SK-N-SH treated with all-trans-retinoic acid at 6 μM for 48 hours (cell line): ENCODE data around the gene C12orf76.

ENCODE experiments used
- ATAC-seq: fragments of 200-7000 bp; cut with Tn5 transposase; 3 replicates; pipeline ENCODE4 v1.9.1; 2020; ENCODE audit warnings: mild to moderate bottlenecking, moderate library complexity
- ARNTL ChIP-seq: fragments of 450-650 bp; formaldehyde crosslinking; IDR thresholded peaks from 2 replicates; pipeline ENCODE4 v1.5.0; 2020; ENCODE audit warnings: low read depth, mild to moderate bottlenecking, moderate library complexity, borderline replicate concordance
- BACH2 ChIP-seq: fragments of 250-450 bp; sonication (Bioruptor Pico); IDR thresholded peaks from 2 replicates; pipeline ENCODE4 v1.9.0; 2021; ENCODE audit warnings: mild to moderate bottlenecking, borderline replicate concordance
- CSDC2 ChIP-seq: fragments of 250-450 bp; sonication (Bioruptor Pico); IDR thresholded peaks from 2 replicates; pipeline ENCODE4 v1.5.0; 2020; ENCODE audit warnings: mild to moderate bottlenecking, moderate library complexity
- ISL1 ChIP-seq: fragments of 250-450 bp; sonication (Bioruptor Pico); IDR thresholded peaks from 2 replicates; pipeline ENCODE4 v2.1.2; 2022; ENCODE audit warnings: mild to moderate bottlenecking, moderate library complexity
- OSR1 ChIP-seq: fragments of 250-450 bp; sonication (Bioruptor Pico); IDR thresholded peaks from 2 replicates; pipeline ENCODE4 v1.8.0; 2022; ENCODE audit warnings: moderate library complexity, mild to moderate bottlenecking, inconsistent platforms
- PPARA ChIP-seq: fragments of 250-450 bp; sonication (Bioruptor Pico); IDR thresholded peaks from 2 replicates; pipeline ENCODE4 v1.5.0; 2020; ENCODE audit warnings: mild to moderate bottlenecking, borderline replicate concordance
- SNAI2 ChIP-seq: fragments of 250-450 bp; sonication (Bioruptor Pico); IDR thresholded peaks from 2 replicates; pipeline ENCODE4 v1.5.0; 2020; ENCODE audit warnings: mild to moderate bottlenecking, moderate library complexity
- TCF4 ChIP-seq: fragments of 250-450 bp; sonication (Bioruptor Pico); IDR thresholded peaks from 2 replicates; pipeline ENCODE4 v1.8.0; 2021; ENCODE audit warnings: mild to moderate bottlenecking, moderate library complexity, borderline replicate concordance
- TOX ChIP-seq: fragments of 250-450 bp; sonication (Bioruptor Pico); IDR thresholded peaks from 2 replicates; pipeline ENCODE4 v1.8.0; 2021; ENCODE audit warnings: mild to moderate bottlenecking, moderate library complexity, borderline replicate concordance
- ZC3H10 ChIP-seq: fragments of 250-450 bp; sonication (Bioruptor Pico); IDR thresholded peaks from 2 replicates; pipeline ENCODE4 v1.5.1; 2021; ENCODE audit warnings: mild to moderate bottlenecking, moderate library complexity
- ZFP3 ChIP-seq: fragments of 250-450 bp; sonication (Bioruptor Pico); IDR thresholded peaks from 2 replicates; pipeline ENCODE4 v1.5.0; 2020; ENCODE audit warnings: mild to moderate bottlenecking, moderate library complexity
- ZFP30 ChIP-seq: fragments of 450-650 bp; formaldehyde crosslinking; IDR thresholded peaks from 2 replicates; pipeline ENCODE4 v1.5.0; 2022; ENCODE audit warnings: mild to moderate bottlenecking, moderate library complexity
- ZNF565 ChIP-seq: fragments of 450-650 bp; formaldehyde crosslinking; conservative IDR thresholded peaks from 2 replicates; pipeline ENCODE4 v1.5.0; 2020; ENCODE audit warnings: low read depth, mild to moderate bottlenecking, moderate library complexity
- ZNF8 ChIP-seq: fragments of 450-650 bp; formaldehyde crosslinking; IDR thresholded peaks from 2 replicates; pipeline ENCODE4 v1.5.0; 2020; ENCODE audit warnings: mild to moderate bottlenecking, moderate library complexity
- TF ChIP-seq, protein P1 (sequence below): fragments of 250-450 bp; sonication (Bioruptor Pico); IDR thresholded peaks from 2 replicates; pipeline ENCODE4 v1.8.0; 2020; ENCODE audit warnings: mild to moderate bottlenecking, moderate library complexity, borderline replicate concordance
- TF ChIP-seq, protein P2 (sequence below): fragments of 250-450 bp; sonication (Bioruptor Pico); IDR thresholded peaks from 2 replicates; pipeline ENCODE4 v1.5.1; 2020; ENCODE audit warnings: low read depth, mild to moderate bottlenecking, moderate library complexity
- TF ChIP-seq, protein P3 (sequence below): fragments of 250-450 bp; sonication (Bioruptor Pico); IDR thresholded peaks from 2 replicates; pipeline ENCODE4 v1.8.0; 2021; ENCODE audit warnings: low read depth, mild to moderate bottlenecking, moderate library complexity, borderline replicate concordance
- TF ChIP-seq, protein P4 (sequence below): fragments of 250-450 bp; sonication (Bioruptor Pico); IDR thresholded peaks from 2 replicates; pipeline ENCODE4 v1.5.0; 2020; ENCODE audit warnings: mild to moderate bottlenecking, moderate library complexity
- TF ChIP-seq, protein P5 (sequence below): fragments of 250-450 bp; sonication (Bioruptor Pico); IDR thresholded peaks from 2 replicates; pipeline ENCODE4 v1.5.1; 2021; ENCODE audit warnings: mild to moderate bottlenecking, moderate library complexity

Gene C12orf76

DNA sequence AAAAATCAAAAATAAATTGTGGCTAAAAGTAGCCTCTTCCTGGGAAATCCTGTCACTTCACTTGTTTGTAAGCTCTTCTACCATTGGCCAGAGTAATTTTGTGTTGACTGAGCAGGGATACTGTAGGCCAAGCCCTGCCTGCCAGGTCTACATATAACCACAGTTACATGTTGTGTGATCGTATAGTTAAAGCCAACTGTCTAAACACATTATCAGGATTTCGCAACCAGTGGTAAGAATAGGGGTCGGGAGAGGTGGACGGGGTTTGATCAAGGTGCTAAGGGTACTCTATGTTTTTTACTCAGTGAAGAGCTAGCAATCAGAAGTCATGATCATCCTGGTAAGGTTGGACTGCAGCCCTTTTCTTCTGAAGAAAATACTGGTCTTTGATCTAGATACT is 35.7 kb downstream of the C12orf76 start (continued):
- TF ChIP-seq, protein P1, sequence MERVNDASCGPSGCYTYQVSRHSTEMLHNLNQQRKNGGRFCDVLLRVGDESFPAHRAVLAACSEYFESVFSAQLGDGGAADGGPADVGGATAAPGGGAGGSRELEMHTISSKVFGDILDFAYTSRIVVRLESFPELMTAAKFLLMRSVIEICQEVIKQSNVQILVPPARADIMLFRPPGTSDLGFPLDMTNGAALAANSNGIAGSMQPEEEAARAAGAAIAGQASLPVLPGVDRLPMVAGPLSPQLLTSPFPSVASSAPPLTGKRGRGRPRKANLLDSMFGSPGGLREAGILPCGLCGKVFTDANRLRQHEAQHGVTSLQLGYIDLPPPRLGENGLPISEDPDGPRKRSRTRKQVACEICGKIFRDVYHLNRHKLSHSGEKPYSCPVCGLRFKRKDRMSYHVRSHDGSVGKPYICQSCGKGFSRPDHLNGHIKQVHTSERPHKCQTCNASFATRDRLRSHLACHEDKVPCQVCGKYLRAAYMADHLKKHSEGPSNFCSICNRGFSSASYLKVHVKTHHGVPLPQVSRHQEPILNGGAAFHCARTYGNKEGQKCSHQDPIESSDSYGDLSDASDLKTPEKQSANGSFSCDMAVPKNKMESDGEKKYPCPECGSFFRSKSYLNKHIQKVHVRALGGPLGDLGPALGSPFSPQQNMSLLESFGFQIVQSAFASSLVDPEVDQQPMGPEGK = no peak
- TF ChIP-seq TCF4 (no peak), TOX (no peak), PPARA (CRISPR knock-in tag) (no peak), ZFP3 (CRISPR knock-in tag) (no peak), ARNTL (CRISPR knock-in tag) (no peak)
- TF ChIP-seq, protein P2, sequence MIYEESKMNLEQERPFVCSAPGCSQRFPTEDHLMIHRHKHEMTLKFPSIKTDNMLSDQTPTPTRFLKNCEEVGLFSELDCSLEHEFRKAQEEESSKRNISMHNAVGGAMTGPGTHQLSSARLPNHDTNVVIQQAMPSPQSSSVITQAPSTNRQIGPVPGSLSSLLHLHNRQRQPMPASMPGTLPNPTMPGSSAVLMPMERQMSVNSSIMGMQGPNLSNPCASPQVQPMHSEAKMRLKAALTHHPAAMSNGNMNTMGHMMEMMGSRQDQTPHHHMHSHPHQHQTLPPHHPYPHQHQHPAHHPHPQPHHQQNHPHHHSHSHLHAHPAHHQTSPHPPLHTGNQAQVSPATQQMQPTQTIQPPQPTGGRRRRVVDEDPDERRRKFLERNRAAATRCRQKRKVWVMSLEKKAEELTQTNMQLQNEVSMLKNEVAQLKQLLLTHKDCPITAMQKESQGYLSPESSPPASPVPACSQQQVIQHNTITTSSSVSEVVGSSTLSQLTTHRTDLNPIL = no peak
- TF ChIP-seq, protein P3, sequence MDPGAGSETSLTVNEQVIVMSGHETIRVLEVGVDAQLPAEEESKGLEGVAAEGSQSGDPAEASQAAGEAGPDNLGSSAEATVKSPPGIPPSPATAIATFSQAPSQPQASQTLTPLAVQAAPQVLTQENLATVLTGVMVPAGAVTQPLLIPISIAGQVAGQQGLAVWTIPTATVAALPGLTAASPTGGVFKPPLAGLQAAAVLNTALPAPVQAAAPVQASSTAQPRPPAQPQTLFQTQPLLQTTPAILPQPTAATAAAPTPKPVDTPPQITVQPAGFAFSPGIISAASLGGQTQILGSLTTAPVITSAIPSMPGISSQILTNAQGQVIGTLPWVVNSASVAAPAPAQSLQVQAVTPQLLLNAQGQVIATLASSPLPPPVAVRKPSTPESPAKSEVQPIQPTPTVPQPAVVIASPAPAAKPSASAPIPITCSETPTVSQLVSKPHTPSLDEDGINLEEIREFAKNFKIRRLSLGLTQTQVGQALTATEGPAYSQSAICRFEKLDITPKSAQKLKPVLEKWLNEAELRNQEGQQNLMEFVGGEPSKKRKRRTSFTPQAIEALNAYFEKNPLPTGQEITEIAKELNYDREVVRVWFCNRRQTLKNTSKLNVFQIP (CRISPR knock-in tag) = no peak

DNA sequence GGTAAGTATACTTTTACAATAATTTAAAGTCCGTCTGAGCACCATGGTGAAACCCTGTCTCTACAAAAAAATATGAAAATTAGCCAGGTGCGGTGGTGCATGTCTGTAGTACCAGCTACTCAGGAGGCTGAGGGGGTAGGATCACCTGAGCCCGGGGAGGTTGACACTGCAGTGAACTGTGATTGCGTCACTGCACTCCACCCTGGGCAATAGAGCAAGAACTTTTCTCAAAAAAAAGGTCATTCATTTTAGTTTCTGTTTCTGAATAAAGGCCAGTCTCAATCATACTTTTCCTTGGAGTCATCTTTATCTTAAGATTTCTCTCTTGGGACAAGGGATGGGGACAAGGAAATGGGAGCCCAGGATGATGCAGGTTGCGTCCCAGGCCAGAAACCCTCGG is 36.2 kb downstream of the C12orf76 start:
- no peak for ATAC-seq

DNA sequence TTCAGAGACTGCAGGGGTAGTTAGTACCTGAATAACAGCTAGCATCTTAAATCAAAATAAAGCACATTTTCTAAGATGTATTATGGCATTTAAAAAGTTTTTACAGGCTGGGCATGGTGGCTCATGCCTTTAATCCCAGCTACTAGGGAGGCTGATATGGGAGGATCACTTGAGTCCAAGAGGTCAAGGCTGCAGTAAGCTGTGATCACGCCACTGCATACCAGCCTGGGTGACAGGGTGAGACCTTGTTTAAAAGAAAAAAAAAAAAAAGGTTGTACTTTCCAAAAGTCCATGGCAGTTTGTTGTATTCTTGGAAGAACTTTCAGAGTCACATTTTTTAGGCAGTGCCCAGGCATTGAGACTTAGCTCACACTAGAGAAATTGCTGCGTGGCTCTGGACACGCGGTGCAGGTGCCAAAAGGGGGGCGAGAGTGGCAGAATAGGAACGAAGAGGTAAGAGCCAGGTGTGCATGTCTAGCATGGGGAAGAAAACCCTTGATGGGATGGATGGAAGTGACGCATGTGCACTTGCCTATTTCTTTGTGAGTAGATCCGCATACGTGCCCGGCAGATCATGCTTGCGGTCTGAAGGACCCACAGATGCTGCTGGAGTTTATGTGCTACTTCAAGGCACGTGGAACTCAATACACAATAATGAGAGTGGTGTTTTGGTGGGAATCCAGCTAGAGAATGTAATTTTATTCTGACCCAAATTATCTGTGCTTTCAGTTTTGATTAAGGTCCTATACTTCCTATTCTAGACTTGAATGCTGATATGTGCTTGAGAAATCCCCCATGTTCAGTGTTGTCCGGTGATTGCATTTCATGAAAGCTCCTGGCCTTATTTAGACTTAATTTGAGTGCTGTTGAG is 37.2 kb downstream of the C12orf76 start:
- no peak for ATAC-seq
- TF ChIP-seq ZFP30 (CRISPR knock-in tag) (no peak), ZNF8 (CRISPR knock-in tag) (no peak), ZNF565 (CRISPR knock-in tag) (no peak), CSDC2 (no peak), ZFP3 (CRISPR knock-in tag) (no peak), TOX (no peak)
- TF ChIP-seq, protein P2 = no peak
- TF ChIP-seq, protein P4, sequence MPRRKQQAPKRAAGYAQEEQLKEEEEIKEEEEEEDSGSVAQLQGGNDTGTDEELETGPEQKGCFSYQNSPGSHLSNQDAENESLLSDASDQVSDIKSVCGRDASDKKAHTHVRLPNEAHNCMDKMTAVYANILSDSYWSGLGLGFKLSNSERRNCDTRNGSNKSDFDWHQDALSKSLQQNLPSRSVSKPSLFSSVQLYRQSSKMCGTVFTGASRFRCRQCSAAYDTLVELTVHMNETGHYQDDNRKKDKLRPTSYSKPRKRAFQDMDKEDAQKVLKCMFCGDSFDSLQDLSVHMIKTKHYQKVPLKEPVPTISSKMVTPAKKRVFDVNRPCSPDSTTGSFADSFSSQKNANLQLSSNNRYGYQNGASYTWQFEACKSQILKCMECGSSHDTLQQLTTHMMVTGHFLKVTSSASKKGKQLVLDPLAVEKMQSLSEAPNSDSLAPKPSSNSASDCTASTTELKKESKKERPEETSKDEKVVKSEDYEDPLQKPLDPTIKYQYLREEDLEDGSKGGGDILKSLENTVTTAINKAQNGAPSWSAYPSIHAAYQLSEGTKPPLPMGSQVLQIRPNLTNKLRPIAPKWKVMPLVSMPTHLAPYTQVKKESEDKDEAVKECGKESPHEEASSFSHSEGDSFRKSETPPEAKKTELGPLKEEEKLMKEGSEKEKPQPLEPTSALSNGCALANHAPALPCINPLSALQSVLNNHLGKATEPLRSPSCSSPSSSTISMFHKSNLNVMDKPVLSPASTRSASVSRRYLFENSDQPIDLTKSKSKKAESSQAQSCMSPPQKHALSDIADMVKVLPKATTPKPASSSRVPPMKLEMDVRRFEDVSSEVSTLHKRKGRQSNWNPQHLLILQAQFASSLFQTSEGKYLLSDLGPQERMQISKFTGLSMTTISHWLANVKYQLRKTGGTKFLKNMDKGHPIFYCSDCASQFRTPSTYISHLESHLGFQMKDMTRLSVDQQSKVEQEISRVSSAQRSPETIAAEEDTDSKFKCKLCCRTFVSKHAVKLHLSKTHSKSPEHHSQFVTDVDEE = no peak

More for the DNA sequence above, 36.2 kb downstream of the C12orf76 start:
- TF ChIP-seq TCF4 (no peak), CSDC2 (no peak), ZFP3 (CRISPR knock-in tag) (no peak), PPARA (CRISPR knock-in tag) (no peak), SNAI2 (CRISPR knock-in tag) (no peak), OSR1 (CRISPR knock-in tag) (no peak), ZNF565 (CRISPR knock-in tag) (no peak), ZC3H10 (CRISPR knock-in tag) (no peak), BACH2 (no peak), ISL1 (CRISPR knock-in tag) (no peak), ZFP30 (CRISPR knock-in tag) (no peak)
- TF ChIP-seq, protein P2 = no peak
- TF ChIP-seq, protein P3 (CRISPR knock-in tag) = no peak
- TF ChIP-seq, protein P5, sequence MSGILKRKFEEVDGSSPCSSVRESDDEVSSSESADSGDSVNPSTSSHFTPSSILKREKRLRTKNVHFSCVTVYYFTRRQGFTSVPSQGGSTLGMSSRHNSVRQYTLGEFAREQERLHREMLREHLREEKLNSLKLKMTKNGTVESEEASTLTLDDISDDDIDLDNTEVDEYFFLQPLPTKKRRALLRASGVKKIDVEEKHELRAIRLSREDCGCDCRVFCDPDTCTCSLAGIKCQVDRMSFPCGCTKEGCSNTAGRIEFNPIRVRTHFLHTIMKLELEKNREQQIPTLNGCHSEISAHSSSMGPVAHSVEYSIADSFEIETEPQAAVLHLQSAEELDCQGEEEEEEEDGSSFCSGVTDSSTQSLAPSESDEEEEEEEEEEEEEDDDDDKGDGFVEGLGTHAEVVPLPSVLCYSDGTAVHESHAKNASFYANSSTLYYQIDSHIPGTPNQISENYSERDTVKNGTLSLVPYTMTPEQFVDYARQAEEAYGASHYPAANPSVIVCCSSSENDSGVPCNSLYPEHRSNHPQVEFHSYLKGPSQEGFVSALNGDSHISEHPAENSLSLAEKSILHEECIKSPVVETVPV (CRISPR knock-in tag) = no peak
